ENCODE data around the gene ZNF135. TPM values are rescaled to one million over a fixed set of nuclear protein-coding genes. Genes with fewer than 3 reads are reported as not detected.

The ZNF135 gene
- total RNA-seq: 14.1 TPM

- DNase-seq (ENCODE audit: low spot score): peak; percentile 94
These were observed at the start of gene ZNF135 for GRCh38 chr19:58059003-58059670. ZNF135 (plus strand) TSS chr19:58059282; CDS start chr19:58060003, 721 bp downstream.

- no peak for DNase-seq (ENCODE audit: low spot score)
These were observed 49.8 kb upstream of the ZNF135 start for GRCh38 chr19:58009301-58009665.

- DNase-seq (ENCODE audit: low spot score): peak; percentile 91
These were observed 49.3 kb upstream of the ZNF135 start for GRCh38 chr19:58009666-58010301.

GRCh38 chr19:58010507-58010906 is 48.6 kb upstream of the ZNF135 start:
- DNase-seq (ENCODE audit: low spot score): no peak

GRCh38 chr19:58014141-58014540 is 44.9 kb upstream of the ZNF135 start:
- no peak for DNase-seq (ENCODE audit: low spot score)

GRCh38 chr19:58020129-58020528 is 39.0 kb upstream of the ZNF135 start:
- no peak for DNase-seq (ENCODE audit: low spot score)

GRCh38 chr19:58021541-58022282 is 37.4 kb upstream of the ZNF135 start:
- peak; percentile 68 for DNase-seq (ENCODE audit: low spot score)

- DNase-seq (ENCODE audit: low spot score): no peak
These were observed 36.8 kb upstream of the ZNF135 start for GRCh38 chr19:58022283-58022660.

GRCh38 chr19:58024661-58025060 is 34.4 kb upstream of the ZNF135 start:
- DNase-seq (ENCODE audit: low spot score): no peak

GRCh38 chr19:58033741-58034476 is 25.2 kb upstream of the ZNF135 start, which contains the start of gene ZSCAN1:
ZSCAN1 (plus strand) TSS chr19:58034025; CDS start chr19:58037837, 3,812 bp downstream.
- DNase-seq (ENCODE audit: low spot score): peak; percentile 92

GRCh38 chr19:58034477-58034793 is 24.6 kb upstream of the ZNF135 start:
- DNase-seq (ENCODE audit: low spot score): no peak

GRCh38 chr19:58035863-58036262 is 23.2 kb upstream of the ZNF135 start:
- DNase-seq (ENCODE audit: low spot score): no peak

GRCh38 chr19:58037927-58038687 is 21.0 kb upstream of the ZNF135 start:
- DNase-seq (ENCODE audit: low spot score): no peak

- DNase-seq (ENCODE audit: low spot score): no peak
These were observed 20.3 kb upstream of the ZNF135 start for GRCh38 chr19:58038688-58039204.

- no peak for DNase-seq (ENCODE audit: low spot score)
These were observed 18.1 kb upstream of the ZNF135 start for GRCh38 chr19:58040751-58041525.

GRCh38 chr19:58042495-58043340 is 16.4 kb upstream of the ZNF135 start:
- DNase-seq (ENCODE audit: low spot score): no peak

GRCh38 chr19:58044391-58044790 is 14.7 kb upstream of the ZNF135 start:
- DNase-seq (ENCODE audit: low spot score): no peak

GRCh38 chr19:58044886-58045285 is 14.2 kb upstream of the ZNF135 start:
- DNase-seq (ENCODE audit: low spot score): no peak

- no peak for DNase-seq (ENCODE audit: low spot score)
These were observed 13.6 kb upstream of the ZNF135 start for GRCh38 chr19:58045411-58046050.

All from ureter (tissue), 1 donor.